Measurements from ENCODE around the gene RLF. TPM values are rescaled to one million over a fixed set of nuclear protein-coding genes. Genes with fewer than 3 reads are reported as not detected.

RLF gene
- total RNA-seq, 4 donors from 2014 or later = 7.9 to 21.0 (median 12.4) TPM

DNA sequence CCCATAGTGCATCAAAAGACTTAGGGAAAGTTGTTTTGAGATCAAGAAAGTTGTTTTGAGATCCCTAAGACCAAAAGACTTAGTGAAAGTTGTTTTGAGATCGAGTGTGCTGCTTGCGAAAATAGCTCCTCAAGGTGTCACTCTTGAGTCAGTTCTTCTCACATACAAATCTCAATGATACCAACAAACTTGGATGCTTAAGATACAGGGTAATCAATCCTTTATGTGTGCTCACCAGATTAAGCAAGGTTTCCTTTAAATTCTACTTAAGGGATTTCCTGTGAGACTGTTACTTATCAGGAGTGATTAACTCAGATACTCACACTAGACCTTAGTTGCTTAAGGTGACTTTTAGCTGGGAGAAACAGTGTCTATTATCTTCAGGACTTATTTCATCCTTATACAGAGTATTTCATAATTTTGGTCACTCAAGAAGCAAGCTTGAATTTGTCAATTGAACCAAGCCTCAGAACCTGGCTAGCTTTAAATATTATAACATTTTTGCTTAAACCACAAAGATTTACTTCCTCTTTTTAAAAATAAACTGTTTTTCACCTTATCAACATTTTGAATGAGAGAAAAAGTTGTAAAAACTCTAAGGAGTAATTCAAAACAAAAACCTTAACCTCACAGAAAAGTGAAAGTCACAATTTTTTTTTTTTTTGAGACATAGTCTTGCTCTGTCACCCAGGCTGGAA is 8.0 kb upstream of the RLF start:
- intact Hi-C loops (cut with DNase I) = loop anchor here (5.0 kb wide), 1 partner anchor 184 kb away; no protein-coding TSS in a partner anchor
- H3K9me3 ChIP-seq = no peaks in the 10 kb centered on the region
- H3K36me3 ChIP-seq = no peaks in the 10 kb centered on the region
- no peak overlapping the region for H3K4me3 ChIP-seq
- peaks cover 0 to 4% (median 0%) of the 10 kb centered on the region in 3 donors for H3K4me1 ChIP-seq
- 0% methylated on average over 2 of the region's 2 CpGs for WGBS, 2 donors
- DNase-seq = no peak
- no peak overlapping the region for H3K27ac ChIP-seq
- peaks cover 0 to 13% (median 0%) of the 10 kb centered on the region in 4 donors for H3K27me3 ChIP-seq
- TF ChIP-seq, protein P1, sequence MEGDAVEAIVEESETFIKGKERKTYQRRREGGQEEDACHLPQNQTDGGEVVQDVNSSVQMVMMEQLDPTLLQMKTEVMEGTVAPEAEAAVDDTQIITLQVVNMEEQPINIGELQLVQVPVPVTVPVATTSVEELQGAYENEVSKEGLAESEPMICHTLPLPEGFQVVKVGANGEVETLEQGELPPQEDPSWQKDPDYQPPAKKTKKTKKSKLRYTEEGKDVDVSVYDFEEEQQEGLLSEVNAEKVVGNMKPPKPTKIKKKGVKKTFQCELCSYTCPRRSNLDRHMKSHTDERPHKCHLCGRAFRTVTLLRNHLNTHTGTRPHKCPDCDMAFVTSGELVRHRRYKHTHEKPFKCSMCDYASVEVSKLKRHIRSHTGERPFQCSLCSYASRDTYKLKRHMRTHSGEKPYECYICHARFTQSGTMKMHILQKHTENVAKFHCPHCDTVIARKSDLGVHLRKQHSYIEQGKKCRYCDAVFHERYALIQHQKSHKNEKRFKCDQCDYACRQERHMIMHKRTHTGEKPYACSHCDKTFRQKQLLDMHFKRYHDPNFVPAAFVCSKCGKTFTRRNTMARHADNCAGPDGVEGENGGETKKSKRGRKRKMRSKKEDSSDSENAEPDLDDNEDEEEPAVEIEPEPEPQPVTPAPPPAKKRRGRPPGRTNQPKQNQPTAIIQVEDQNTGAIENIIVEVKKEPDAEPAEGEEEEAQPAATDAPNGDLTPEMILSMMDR (IDR thresholded peaks at IDR 0.05) = peak; percentile 42 to 65 (median 59)
- TF ChIP-seq POLR2A (IDR thresholded peaks at IDR 0.05) = no peak

DNA sequence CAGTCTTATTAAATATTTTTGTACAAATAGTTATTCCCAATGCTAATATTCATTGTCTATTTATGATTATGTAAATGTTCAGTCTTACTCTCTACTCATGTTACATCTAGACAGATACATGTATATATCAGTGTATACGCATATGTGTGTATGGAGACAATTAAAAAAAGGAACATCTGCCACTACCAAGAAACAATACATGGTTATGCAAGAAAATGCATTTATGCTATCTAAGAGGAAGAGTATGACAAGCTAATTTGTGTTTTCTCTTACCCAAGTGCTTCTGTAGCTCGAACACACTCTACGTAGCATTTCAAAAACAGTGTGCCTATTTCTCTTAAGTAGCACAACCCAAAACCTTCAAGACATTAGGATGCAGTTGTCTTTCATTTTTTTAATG is 6.1 kb upstream of the RLF start:
- WGBS, 2 donors = 81 to 84% methylated on average over 3 of the region's 3 CpGs

DNA sequence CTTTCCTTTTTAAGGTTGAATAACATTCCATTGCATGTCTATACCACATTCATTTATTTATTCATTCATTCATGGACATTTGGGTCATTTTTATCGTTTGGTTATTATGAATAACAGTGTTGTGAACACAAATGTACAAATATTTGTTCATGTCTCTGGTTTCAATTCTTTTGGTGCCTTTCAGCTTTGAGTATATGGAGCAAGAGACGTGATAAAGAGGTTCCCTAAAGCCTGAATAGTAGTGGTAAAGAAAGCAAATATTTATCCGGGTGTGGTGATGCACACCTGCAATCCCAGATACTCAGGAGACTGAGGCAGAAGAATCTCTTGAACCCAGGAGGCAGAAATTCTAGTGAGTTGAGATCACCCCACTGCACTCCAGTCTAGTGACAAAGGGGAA is 5.3 kb upstream of the RLF start:
- DNase-seq = no peak
- intact Hi-C loops (cut with DNase I) = no loop called here

More for the DNA sequence above, 6.1 kb upstream of the RLF start:
- no peak for TF ChIP-seq POLR2A (IDR thresholded peaks at IDR 0.05)
- TF ChIP-seq, protein P1 (IDR thresholded peaks at IDR 0.05) = no peak
- no peaks in the 10 kb centered on the region for H3K27me3 ChIP-seq
- no peaks in the 10 kb centered on the region for H3K36me3 ChIP-seq
- H3K9me3 ChIP-seq = no peaks in the 10 kb centered on the region
- H3K4me1 ChIP-seq = peaks cover 0 to 4% (median 0%) of the 10 kb centered on the region in 3 donors
- H3K4me3 ChIP-seq = no peak overlapping the region
- DNase-seq = no peak
- no peak overlapping the region for H3K27ac ChIP-seq
- intact Hi-C loops (cut with DNase I) = no loop called here

DNA sequence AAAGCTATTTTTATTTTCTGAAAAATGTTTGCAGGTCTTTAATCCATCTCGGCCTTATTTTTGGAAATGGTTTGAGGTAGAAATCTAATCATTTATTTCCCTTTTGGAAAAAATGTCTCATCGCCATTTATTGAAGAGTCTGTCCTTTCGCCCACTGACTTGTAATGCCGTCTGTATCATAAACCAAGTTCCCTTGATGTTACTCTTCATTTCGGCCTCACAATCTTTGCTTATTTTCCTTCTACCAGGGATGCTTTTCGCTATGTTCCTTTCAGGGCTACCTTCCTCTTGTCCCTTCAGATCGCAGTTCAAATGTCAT is 422 bp upstream of the RLF start:
- no peak for TF ChIP-seq POLR2A (IDR thresholded peaks at IDR 0.05)
- TF ChIP-seq, protein P1 (IDR thresholded peaks at IDR 0.05) = no peak
- Histone ChIP-seq H3K36me3 (no peaks in the 10 kb centered on the region), H3K4me1 (peaks cover 15 to 43% (median 21%) of the 10 kb centered on the region in 3 donors), H3K9me3 (no peaks in the 10 kb centered on the region), H3K27ac (peak overlapping the region; percentile 94 to 97 (median 96)), H3K27me3 (no peaks in the 10 kb centered on the region), H3K4me3 (peak overlapping the region; percentile 82 to 93 (median 86))
- no peak for DNase-seq
- 27 to 36% methylated on average over 7 of the region's 7 CpGs for WGBS, 2 donors
- intact Hi-C loops (cut with DNase I) = no loop called here

More for the DNA sequence above, 5.3 kb upstream of the RLF start:
- Histone ChIP-seq H3K27ac (no peak overlapping the region), H3K36me3 (no peaks in the 10 kb centered on the region), H3K4me3 (no peak overlapping the region), H3K4me1 (peaks cover 0 to 11% (median 0%) of the 10 kb centered on the region in 3 donors), H3K27me3 (no peaks in the 10 kb centered on the region), H3K9me3 (no peaks in the 10 kb centered on the region)
- no peak for TF ChIP-seq POLR2A (IDR thresholded peaks at IDR 0.05)
- TF ChIP-seq, protein P1 (IDR thresholded peaks at IDR 0.05) = no peak
- 32 to 35% methylated on average over 3 of the region's 3 CpGs for WGBS, 2 donors

DNA sequence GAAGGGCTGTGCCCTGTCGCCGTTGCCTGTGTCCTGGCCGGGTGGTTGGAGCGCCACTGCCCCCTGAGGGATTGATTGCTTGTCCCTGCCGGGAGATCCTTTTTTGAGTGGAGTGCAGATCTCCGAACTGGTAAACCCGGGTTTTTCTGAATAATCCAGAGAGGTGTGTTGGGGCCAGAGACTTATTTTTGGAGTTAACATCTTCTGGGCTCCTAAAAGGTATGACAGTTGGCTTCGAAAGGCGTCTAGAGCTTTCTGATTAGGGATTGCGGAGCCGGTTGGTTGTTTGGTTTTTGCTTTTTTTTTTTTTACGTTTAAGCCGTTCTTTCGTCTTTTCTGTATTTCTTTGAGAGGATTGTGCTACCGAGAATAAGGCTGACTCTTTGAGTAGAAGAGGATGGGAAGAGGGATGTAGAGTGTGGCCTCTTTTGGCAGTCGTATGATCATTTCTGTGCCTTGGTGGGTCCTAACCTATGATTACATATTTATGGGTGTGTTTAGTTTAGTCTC is 756 bp downstream of the RLF start:
- Histone ChIP-seq H3K4me3 (peak overlapping the region; percentile 82 to 93 (median 86)), H3K4me1 (peaks cover 15 to 46% (median 21%) of the 10 kb centered on the region in 3 donors), H3K36me3 (no peaks in the 10 kb centered on the region), H3K9me3 (no peaks in the 10 kb centered on the region), H3K27ac (peak overlapping the region; percentile 94 to 97 (median 96)), H3K27me3 (no peaks in the 10 kb centered on the region)
- no peak for TF ChIP-seq POLR2A (IDR thresholded peaks at IDR 0.05)
- TF ChIP-seq, protein P1 (IDR thresholded peaks at IDR 0.05) = no peak
- intact Hi-C loops (cut with DNase I) = no loop called here
- WGBS, 2 donors = 0 to 1% methylated on average over 11 to 14 of the region's 16 CpGs
- DNase-seq = no peak

Data from esophagus squamous epithelium (tissue), 5 donors.